K562 (cell line): ENCODE results near the gene PUM2. TPM values are rescaled to one million over a fixed set of nuclear protein-coding genes. Genes with fewer than 3 reads are reported as not detected.
A peak's percentile ranks its signal among the peaks of the same experiment; 100 is the strongest.

Source experiments
- ASH1L ChIP-seq: fragments of 450-650 bp; IDR thresholded peaks from 2 replicates; pipeline ENCODE4 v1.6.1; 2018; ENCODE audit warnings: borderline replicate concordance, mild to moderate bottlenecking, low read depth; ENCODE audit not compliant: partially characterized antibody
- ATF1 ChIP-seq, 2 experiments: fragments of 450-650 bp in 1 of 2; IDR thresholded peaks; 2 replicates each; pipeline ENCODE4 v1.6.1; 2016; ENCODE audit warnings: missing compliant biosample characterization in 1 of 2, missing genetic modification characterization in 1 of 2
- CBFB ChIP-seq: sonication (generic); formaldehyde crosslinking; IDR thresholded peaks from 2 replicates; pipeline ENCODE4 v1.4.0; 2020; ENCODE audit warnings: mild to moderate bottlenecking, missing genetic modification reagents
- CHD1 ChIP-seq: fragments of 200-600 bp; sonication (generic); IDR thresholded peaks from one replicate; pipeline ENCODE4 v1.6.1; 2012; ENCODE audit warnings: mild to moderate bottlenecking, moderate library complexity, low read length, inconsistent platforms
- ELF1 ChIP-seq: fragments of 200-800 bp; sonication (Bioruptor generic); IDR thresholded peaks from 2 replicates; pipeline ENCODE4 v1.6.1; 2016; ENCODE audit warnings: missing genetic modification characterization, missing compliant biosample characterization
- FOXA1 ChIP-seq: fragments of 450-650 bp; IDR thresholded peaks from 2 replicates; pipeline ENCODE4 v1.6.1; 2016; ENCODE audit warnings: mild to moderate bottlenecking, borderline replicate concordance
- NFRKB ChIP-seq: fragments of 450-650 bp; IDR thresholded peaks from 2 replicates; pipeline ENCODE4 v1.6.1; 2016; ENCODE audit warnings: low read depth
- RAD51 ChIP-seq: fragments of 450-650 bp; IDR thresholded peaks from 2 replicates; pipeline ENCODE4 v1.7.1; 2016; ENCODE audit warnings: low read depth, mild to moderate bottlenecking, borderline replicate concordance
- STAT5B ChIP-seq: fragments of 250-450 bp; sonication (Bioruptor Pico); IDR thresholded peaks from 2 replicates; pipeline ENCODE4 v1.8.0; 2021; ENCODE audit warnings: mild to moderate bottlenecking, inconsistent platforms
- SUPT5H ChIP-seq: fragments of 450-650 bp; IDR thresholded peaks from 2 replicates; pipeline ENCODE4 v1.6.1; 2016
- TAF7 ChIP-seq: fragments of 450-650 bp; IDR thresholded peaks from 2 replicates; pipeline ENCODE4 v1.6.1; 2016; ENCODE audit warnings: missing genetic modification characterization, missing compliant biosample characterization
- TAL1 ChIP-seq: fragments of 450-650 bp; IDR thresholded peaks from 2 replicates; pipeline ENCODE4 v1.6.1; 2016; ENCODE audit warnings: mild to moderate bottlenecking
- TEAD4 ChIP-seq, 2 experiments: sonication (generic) in 1 of 2; formaldehyde crosslinking in 1 of 2; IDR thresholded peaks; 2 replicates each; pipeline versions ENCODE4 v1.6.1 to v1.8.0; 2012 to 2022; ENCODE audit warnings: borderline replicate concordance in 1 of 2, inconsistent platforms in 1 of 2, low read length in 1 of 2, mild to moderate bottlenecking in 1 of 2, missing genetic modification reagents in 1 of 2
- ZNF133 ChIP-seq: fragments of 250-450 bp; sonication (Bioruptor Pico); IDR thresholded peaks from 2 replicates; pipeline ENCODE4 v1.4.0; 2020; ENCODE audit warnings: mild to moderate bottlenecking
- ZNF146 ChIP-seq: IDR thresholded peaks from one replicate; pipeline ENCODE4 v1.6.1; 2018; ENCODE audit warnings: missing compliant biosample characterization; ENCODE audit not compliant: unreplicated experiment
- ZNF668 ChIP-seq: fragments of 250-450 bp; sonication (Bioruptor Pico); IDR thresholded peaks from 2 replicates; pipeline ENCODE4 v1.8.0; 2022; ENCODE audit warnings: mild to moderate bottlenecking, inconsistent platforms
- polyA plus RNA-seq, 8 experiments: library from polyadenylated mRNA; depleted of rRNA in 4 of 8; stranded (reverse) in 5 of 8; unstranded in 3 of 8; fragments of >200 nt; fragmentation: Nextera tagmentation in 2 of 8; fragmentation: Illumina TruSeq in 1 of 8; extraction: Ambion mirVana in 2 of 8; extraction: Trizol in 1 of 8; gene quantifications; 2 replicates each; pipeline versions ENCODE4 v1.2.1 to v1.2.3, GENCODE V29; 2011 to 2014; ENCODE audit warnings: inconsistent platforms in 1 of 8, missing spikeins in 1 of 8
- total RNA-seq, 7 experiments: library from RNA; depleted of rRNA in 6 of 7; stranded (reverse); fragments of >200 nt in 6 of 7; fragmentation: Illumina TruSeq in 2 of 7; extraction: Trizol in 2 of 7; gene quantifications; 2 replicates each; pipeline versions ENCODE4 v1.2.1 to v1.2.3, GENCODE V29; 2011 to 2021; ENCODE audit warnings: low replicate concordance in 1 of 7
- TF ChIP-seq, protein P1 (sequence below): sonication (generic); formaldehyde crosslinking; IDR thresholded peaks from 2 replicates; pipeline ENCODE4 v1.8.0; 2022; ENCODE audit warnings: mild to moderate bottlenecking, missing genetic modification reagents
- TF ChIP-seq, protein P2 (sequence below): fragments of 250-450 bp; sonication (Bioruptor Pico); IDR thresholded peaks from 2 replicates; pipeline ENCODE4 v1.9.0; 2021; ENCODE audit warnings: mild to moderate bottlenecking, inconsistent platforms
- TF ChIP-seq, protein P3 (sequence below), 2 experiments: IDR thresholded peaks; 2 replicates each; pipeline ENCODE4 v1.6.1; 2011; ENCODE audit warnings: borderline replicate concordance in 1 of 2, control low read depth in 1 of 2, low read depth in 1 of 2, low read length in 1 of 2, mild to moderate bottlenecking in 1 of 2, mixed read lengths in 1 of 2, moderate library complexity in 1 of 2; ENCODE audit not compliant: insufficient read depth in 1 of 2, insufficient read length in 1 of 2, poor library complexity in 1 of 2, severe bottlenecking in 1 of 2; ENCODE audit errors: extremely low read depth in 1 of 2
- TF ChIP-seq, protein P4 (sequence below): sonication (generic); formaldehyde crosslinking; IDR thresholded peaks from 2 replicates; pipeline ENCODE4 v1.8.0; 2022; ENCODE audit warnings: mild to moderate bottlenecking, missing genetic modification reagents, borderline replicate concordance

PUM2 gene
- total and polyA plus RNA-seq, 9 of the 15 experiments (the other 6 are each of a cell fraction or from before 2014, with no cell fraction given), result 13.4 to 61.9 (median 28.3) TPM

DNA sequence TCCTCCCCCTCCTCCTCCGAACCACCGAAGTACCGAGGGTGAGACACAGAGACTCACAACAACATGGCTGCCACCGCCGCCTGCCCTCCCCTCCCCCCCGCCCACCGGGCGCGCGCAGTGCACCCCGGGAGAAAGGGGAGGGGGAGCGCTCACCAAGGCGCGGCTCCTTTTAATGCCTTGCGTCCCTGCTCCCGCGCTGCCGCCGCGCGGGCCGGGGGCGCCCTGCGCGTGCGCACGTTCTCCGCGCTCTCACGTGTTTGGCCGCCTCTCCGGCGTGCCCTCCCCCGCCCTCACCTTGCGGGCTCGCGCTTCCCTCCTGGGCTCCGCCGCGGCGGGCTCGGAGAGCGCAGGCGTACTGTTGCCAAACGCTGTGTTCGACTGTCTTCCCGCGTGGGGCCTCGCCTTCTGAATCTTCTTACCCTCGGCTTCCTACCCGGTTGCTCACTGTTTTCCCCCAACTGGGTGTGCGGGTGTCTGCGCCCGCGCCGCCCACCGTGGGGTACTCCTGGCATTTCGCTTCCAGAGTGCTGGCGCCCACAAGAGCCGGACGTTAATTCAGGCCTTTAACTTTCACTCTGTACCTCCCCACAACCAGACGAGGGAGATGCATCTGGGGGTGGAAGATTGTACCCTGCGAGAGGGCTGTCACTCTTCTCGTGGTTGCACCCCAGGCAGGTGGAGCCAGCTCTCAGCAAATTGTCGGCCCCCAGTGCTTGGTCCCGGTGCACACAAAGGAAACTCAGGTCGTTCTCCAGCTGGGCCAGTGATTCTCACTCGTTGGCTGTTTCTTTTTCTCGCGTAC lies at the start of gene PUM2 (continued):
- no peak for TF ChIP-seq ZNF668
- 0 out of 2 replicates have a peak, but pooled peaks have one; percentile 24 for TF ChIP-seq NFRKB
- TF ChIP-seq STAT5B (CRISPR knock-in tag), result no peak
- no peak for TF ChIP-seq ZNF146 (CRISPR knock-in tag)
- no peak for TF ChIP-seq ZNF133 (CRISPR knock-in tag)
- TF ChIP-seq, protein P1, sequence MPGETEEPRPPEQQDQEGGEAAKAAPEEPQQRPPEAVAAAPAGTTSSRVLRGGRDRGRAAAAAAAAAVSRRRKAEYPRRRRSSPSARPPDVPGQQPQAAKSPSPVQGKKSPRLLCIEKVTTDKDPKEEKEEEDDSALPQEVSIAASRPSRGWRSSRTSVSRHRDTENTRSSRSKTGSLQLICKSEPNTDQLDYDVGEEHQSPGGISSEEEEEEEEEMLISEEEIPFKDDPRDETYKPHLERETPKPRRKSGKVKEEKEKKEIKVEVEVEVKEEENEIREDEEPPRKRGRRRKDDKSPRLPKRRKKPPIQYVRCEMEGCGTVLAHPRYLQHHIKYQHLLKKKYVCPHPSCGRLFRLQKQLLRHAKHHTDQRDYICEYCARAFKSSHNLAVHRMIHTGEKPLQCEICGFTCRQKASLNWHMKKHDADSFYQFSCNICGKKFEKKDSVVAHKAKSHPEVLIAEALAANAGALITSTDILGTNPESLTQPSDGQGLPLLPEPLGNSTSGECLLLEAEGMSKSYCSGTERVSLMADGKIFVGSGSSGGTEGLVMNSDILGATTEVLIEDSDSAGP (CRISPR knock-in tag), result peak; percentile 28; the same call in 1 of the 2 replicates
- no peak for TF ChIP-seq RAD51
- no peak for TF ChIP-seq CHD1
- no peak for TF ChIP-seq ATF1 (CRISPR knock-in tag; IDR thresholded peaks at IDR 0.05)
- peak; percentile 48 for TF ChIP-seq ATF1 (tag; IDR thresholded peaks at IDR 0.05)
- no peak for TF ChIP-seq ASH1L
- TF ChIP-seq ELF1, result no peak
- TF ChIP-seq, protein P2, sequence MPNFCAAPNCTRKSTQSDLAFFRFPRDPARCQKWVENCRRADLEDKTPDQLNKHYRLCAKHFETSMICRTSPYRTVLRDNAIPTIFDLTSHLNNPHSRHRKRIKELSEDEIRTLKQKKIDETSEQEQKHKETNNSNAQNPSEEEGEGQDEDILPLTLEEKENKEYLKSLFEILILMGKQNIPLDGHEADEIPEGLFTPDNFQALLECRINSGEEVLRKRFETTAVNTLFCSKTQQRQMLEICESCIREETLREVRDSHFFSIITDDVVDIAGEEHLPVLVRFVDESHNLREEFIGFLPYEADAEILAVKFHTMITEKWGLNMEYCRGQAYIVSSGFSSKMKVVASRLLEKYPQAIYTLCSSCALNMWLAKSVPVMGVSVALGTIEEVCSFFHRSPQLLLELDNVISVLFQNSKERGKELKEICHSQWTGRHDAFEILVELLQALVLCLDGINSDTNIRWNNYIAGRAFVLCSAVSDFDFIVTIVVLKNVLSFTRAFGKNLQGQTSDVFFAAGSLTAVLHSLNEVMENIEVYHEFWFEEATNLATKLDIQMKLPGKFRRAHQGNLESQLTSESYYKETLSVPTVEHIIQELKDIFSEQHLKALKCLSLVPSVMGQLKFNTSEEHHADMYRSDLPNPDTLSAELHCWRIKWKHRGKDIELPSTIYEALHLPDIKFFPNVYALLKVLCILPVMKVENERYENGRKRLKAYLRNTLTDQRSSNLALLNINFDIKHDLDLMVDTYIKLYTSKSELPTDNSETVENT (CRISPR knock-in tag), result peak; percentile 66; the same call in 1 of the 2 replicates
- TF ChIP-seq, protein P3, sequence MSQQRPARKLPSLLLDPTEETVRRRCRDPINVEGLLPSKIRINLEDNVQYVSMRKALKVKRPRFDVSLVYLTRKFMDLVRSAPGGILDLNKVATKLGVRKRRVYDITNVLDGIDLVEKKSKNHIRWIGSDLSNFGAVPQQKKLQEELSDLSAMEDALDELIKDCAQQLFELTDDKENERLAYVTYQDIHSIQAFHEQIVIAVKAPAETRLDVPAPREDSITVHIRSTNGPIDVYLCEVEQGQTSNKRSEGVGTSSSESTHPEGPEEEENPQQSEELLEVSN (IDR thresholded peaks at IDR 0.05; ENCODE audit: borderline replicate concordance in 1 of 2, extremely low read depth in 1 of 2, insufficient read depth in 1 of 2, insufficient read length in 1 of 2, low read depth in 1 of 2, low read length in 1 of 2, poor library complexity in 1 of 2, severe bottlenecking in 1 of 2), result peak; percentile 98 to 99
- 0 out of 2 replicates have a peak, but pooled peaks have one; percentile 11 for TF ChIP-seq TAL1
- TF ChIP-seq CBFB, result no peak; the same call in 1 of the 2 replicates
- 0 out of 2 replicates have a peak, but pooled peaks have one; percentile 13 for TF ChIP-seq TEAD4 (IDR thresholded peaks at IDR 0.05; ENCODE audit: low read length)
- peak; percentile 93; the same call in 1 of the 2 replicates for TF ChIP-seq TEAD4 (CRISPR knock-in tag; IDR thresholded peaks at IDR 0.05; ENCODE audit: borderline replicate concordance)
- peak; percentile 61 for TF ChIP-seq SUPT5H
- TF ChIP-seq, protein P4, sequence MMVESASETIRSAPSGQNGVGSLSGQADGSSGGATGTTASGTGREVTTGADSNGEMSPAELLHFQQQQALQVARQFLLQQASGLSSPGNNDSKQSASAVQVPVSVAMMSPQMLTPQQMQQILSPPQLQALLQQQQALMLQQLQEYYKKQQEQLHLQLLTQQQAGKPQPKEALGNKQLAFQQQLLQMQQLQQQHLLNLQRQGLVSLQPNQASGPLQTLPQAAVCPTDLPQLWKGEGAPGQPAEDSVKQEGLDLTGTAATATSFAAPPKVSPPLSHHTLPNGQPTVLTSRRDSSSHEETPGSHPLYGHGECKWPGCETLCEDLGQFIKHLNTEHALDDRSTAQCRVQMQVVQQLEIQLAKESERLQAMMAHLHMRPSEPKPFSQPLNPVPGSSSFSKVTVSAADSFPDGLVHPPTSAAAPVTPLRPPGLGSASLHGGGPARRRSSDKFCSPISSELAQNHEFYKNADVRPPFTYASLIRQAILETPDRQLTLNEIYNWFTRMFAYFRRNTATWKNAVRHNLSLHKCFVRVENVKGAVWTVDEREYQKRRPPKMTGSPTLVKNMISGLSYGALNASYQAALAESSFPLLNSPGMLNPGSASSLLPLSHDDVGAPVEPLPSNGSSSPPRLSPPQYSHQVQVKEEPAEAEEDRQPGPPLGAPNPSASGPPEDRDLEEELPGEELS (CRISPR knock-in tag), result peak; percentile 91; the same call in 1 of the 2 replicates
- no peak for TF ChIP-seq FOXA1
- TF ChIP-seq TAF7 (tag), result peak; percentile 48
